Right renal pelvis (tissue), 4 donors: ENCODE results near the gene LENG9. TPM values are rescaled to one million over a fixed set of nuclear protein-coding genes. Genes with fewer than 3 reads are reported as not detected.

Source experiments
- polyA plus RNA-seq, 4 donors: library from polyadenylated mRNA; unstranded; fragments of 120-200 nt; gene quantifications; one replicate each; pipeline ENCODE4 v1.2.1, GENCODE V29; 2013; ENCODE audit not compliant: insufficient read length in 4 of 4

The LENG9 gene
- polyA plus RNA-seq, 4 donors, result 1.4 to 2.9 (median 1.8) TPM

Other genes starting within 250 kb of the LENG9 start
- gene LILRB3, start 240.8 kb downstream of the LENG9 start, polyA plus RNA-seq, result 1 to 10 TPM in 2 of 4 donors, under 1 TPM in 2; 0.83 to 1.7 (median 1.1) TPM
- under 1 TPM; 0.25 to 0.83 (median 0.65) TPM for gene LILRA6, start 221.0 kb downstream of the LENG9 start, polyA plus RNA-seq
- 1 to 10 TPM; 1.9 to 2.6 (median 2.1) TPM for gene LILRB5, start 206.5 kb downstream of the LENG9 start, polyA plus RNA-seq
- gene LILRB2, start 182.7 kb downstream of the LENG9 start, polyA plus RNA-seq, result 1 to 10 TPM in 2 of 4 donors, under 1 TPM in 2; 0.87 to 1.5 (median 1.0) TPM
- 1 to 10 TPM in 1 of 4 donors, under 1 TPM in 3; 0.17 to 1.2 (median 0.34) TPM for gene LILRA5, start 150.6 kb downstream of the LENG9 start, polyA plus RNA-seq
- under 1 TPM in 3 of 4 donors, not detected in 1; 0.04 to 0.20 (median 0.12) TPM for gene LILRA4, start 124.6 kb downstream of the LENG9 start, polyA plus RNA-seq
- 1 to 10 TPM; 3.3 to 5.6 (median 4.7) TPM for gene LAIR1, start 98.8 kb downstream of the LENG9 start, polyA plus RNA-seq
- 10 to 100 TPM in 1 of 4 donors, 1 to 10 TPM in 3; 6.7 to 14.1 (median 8.1) TPM for gene TTYH1, start 48.3 kb downstream of the LENG9 start, polyA plus RNA-seq
- gene LENG8, start 14.6 kb downstream of the LENG9 start, polyA plus RNA-seq, result 100 to 1,000 TPM; 126 to 169 (median 150) TPM
- 10 to 100 TPM; 25.1 to 49.9 (median 30.2) TPM for gene CDC42EP5, start 9.5 kb upstream of the LENG9 start, polyA plus RNA-seq
- under 1 TPM in 2 of 4 donors, not detected in 2; 0.21 to 0.49 TPM for gene LAIR2, start 39.1 kb upstream of the LENG9 start, polyA plus RNA-seq
- gene LILRA2, start 110.0 kb upstream of the LENG9 start, polyA plus RNA-seq, result 1 to 10 TPM in 1 of 4 donors, under 1 TPM in 3; 0.47 to 1.2 (median 0.79) TPM
- under 1 TPM; 0.29 to 0.62 (median 0.40) TPM for gene LILRA1, start 129.9 kb upstream of the LENG9 start, polyA plus RNA-seq
- 1 to 10 TPM in 1 of 4 donors, under 1 TPM in 3; 0.86 to 1.6 (median 0.96) TPM for gene LILRB1, start 166.7 kb upstream of the LENG9 start, polyA plus RNA-seq
- 1 to 10 TPM in 2 of 4 donors, under 1 TPM in 2; 0.84 to 1.2 (median 1.0) TPM for gene LILRB4, start 199.2 kb upstream of the LENG9 start, polyA plus RNA-seq